Stomach (tissue), 9 donors: ENCODE results near the gene CPT1C. TPM values are rescaled to one million over a fixed set of nuclear protein-coding genes. Genes with fewer than 3 reads are reported as not detected.

Experiments
- DNase-seq, 2 donors: peaks; one replicate each; pipeline versions ENCODE4 v3.0.0 to v3.0.0-alpha.2; 2013 to 2019
- H3K27ac ChIP-seq, 5 donors: fragments of 200-600 bp in 4 of 5; sonication (generic) in 4 of 5; one replicate each; pipeline ENCODE4 v1.5.1; 2013 to 2019; ENCODE audit warnings: mild to moderate bottlenecking in 1 of 5, moderate library complexity in 1 of 5
- H3K27me3 ChIP-seq, 3 donors: fragments of 200-600 bp; sonication (generic); one replicate each; pipeline ENCODE4 v1.5.1; 2017 to 2019; ENCODE audit warnings: mixed run types in 1 of 3
- H3K36me3 ChIP-seq, 4 donors: fragments of 200-600 bp; sonication (generic); 1 replicate in 3 of 4; 2 replicates in 1 of 4; pipeline ENCODE4 v1.5.1; 2016 to 2019
- H3K4me1 ChIP-seq, 4 donors: fragments of 200-600 bp; sonication (generic); one replicate each; pipeline ENCODE4 v1.5.1; 2016 to 2019
- H3K4me3 ChIP-seq, 4 donors: fragments of 200-600 bp; sonication (generic) in 3 of 4; one replicate each; pipeline ENCODE4 v1.5.1; 2016 to 2019; ENCODE audit warnings: mild to moderate bottlenecking in 1 of 4
- H3K9me3 ChIP-seq, 4 donors: fragments of 200-600 bp; sonication (generic); one replicate each; pipeline ENCODE4 v1.5.1; 2016 to 2019
- EP300 ChIP-seq: sonication (generic); formaldehyde crosslinking; IDR thresholded peaks from one replicate; pipeline ENCODE4 v1.6.1; 2017; ENCODE audit warnings: antibody characterized with exemption
- POLR2A ChIP-seq, 4 donors: fragments of 450-650 bp; IDR thresholded peaks; one replicate each; pipeline ENCODE4 v1.6.1; 2016; ENCODE audit warnings: antibody characterized with exemption in 4 of 4, control low read depth in 2 of 4, mild to moderate bottlenecking in 1 of 4, moderate library complexity in 1 of 4
- POLR2AphosphoS5 ChIP-seq, 3 donors: sonication (generic); formaldehyde crosslinking; IDR thresholded peaks; one replicate each; pipeline ENCODE4 v1.6.1; 2016; ENCODE audit warnings: antibody characterized with exemption in 3 of 3
- WGBS, 5 donors: extraction: QIAGEN DNeasy Blood & Tissue Kit in 3 of 5; methylation state at CpG; one replicate each; pipeline versions ENCODE4 v1.1.5 to v1.1.7; 2013 to 2018; 5-methylcytosine and 5-hydroxymethylcytosine counted together
- intact Hi-C: fragments of 100-400 bp; cut with DNase I; formaldehyde crosslinking; loops from one replicate; pipeline ENCODE4 v1.15.1; 2023; ENCODE audit warnings: low total_unique reads
- polyA plus RNA-seq, 3 donors: library from polyadenylated mRNA; stranded (reverse); fragments of 200-250 nt; gene quantifications; one replicate each; pipeline ENCODE4 v1.2.3, GENCODE V29; 2013
- total RNA-seq, 5 donors: library from RNA; depleted of rRNA; stranded (reverse); fragments of >200 nt; gene quantifications; one replicate each; pipeline versions ENCODE4 v1.1.0 to v1.2.3, GENCODE V29; 2014 to 2016
- TF ChIP-seq, protein P1 (sequence below), 7 experiments: fragments of 450-650 bp in 4 of 7; fragments of 200-600 bp in 3 of 7; sonication (generic) in 3 of 7; IDR thresholded peaks; one replicate each; pipeline ENCODE4 v1.5.1; 2016 to 2019; ENCODE audit warnings: antibody characterized with exemption in 7 of 7, control low read depth in 2 of 7, mild to moderate bottlenecking in 1 of 7
- donor health status: healthy with polysubstance abuse.
- donor health status: Bipolar disorder and iron deficiency.
- donor health status: healthy.

CPT1C gene
- total and polyA plus RNA-seq, 8 donors = 1.8 to 35.6 (median 3.1) TPM; not detected in 2

DNA sequence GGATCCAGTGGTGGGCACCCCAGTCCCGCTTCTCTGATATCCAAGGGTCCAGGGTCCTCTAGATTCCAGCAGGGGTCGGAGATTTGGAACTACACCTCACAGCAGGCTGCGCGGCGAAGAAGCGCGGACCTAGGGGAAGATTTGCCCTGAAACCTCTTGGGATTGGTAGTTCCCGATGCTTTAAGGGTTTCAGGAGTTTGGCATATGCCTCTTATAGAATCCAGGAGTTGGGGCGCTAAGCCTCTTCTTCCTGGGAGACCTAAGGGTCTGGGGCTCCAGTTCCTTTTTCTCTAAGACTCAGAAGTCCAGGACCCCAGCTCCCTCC, 24.8 kb upstream of the CPT1C start:
- WGBS, 5 donors = 0 to 10% (median 1%) methylated on average over 8 to 9 of the region's 9 CpGs
- Histone ChIP-seq H3K9me3 (no peaks in the 10 kb centered on the region), H3K36me3 (peaks cover 20 to 48% (median 37%) of the 10 kb centered on the region in 4 donors), H3K4me3 (peak overlapping the region; percentile 69 to 88 (median 82)), H3K27ac (peak overlapping the region; percentile 15 to 96 (median 92)), H3K27me3 (no peaks in the 10 kb centered on the region), H3K4me1 (peaks cover 22 to 36% (median 31%) of the 10 kb centered on the region in 4 donors)
- DNase-seq = no peak
- no peak for TF ChIP-seq EP300
- no peak for TF ChIP-seq POLR2A (IDR thresholded peaks at IDR 0.05)
- TF ChIP-seq, protein P1, sequence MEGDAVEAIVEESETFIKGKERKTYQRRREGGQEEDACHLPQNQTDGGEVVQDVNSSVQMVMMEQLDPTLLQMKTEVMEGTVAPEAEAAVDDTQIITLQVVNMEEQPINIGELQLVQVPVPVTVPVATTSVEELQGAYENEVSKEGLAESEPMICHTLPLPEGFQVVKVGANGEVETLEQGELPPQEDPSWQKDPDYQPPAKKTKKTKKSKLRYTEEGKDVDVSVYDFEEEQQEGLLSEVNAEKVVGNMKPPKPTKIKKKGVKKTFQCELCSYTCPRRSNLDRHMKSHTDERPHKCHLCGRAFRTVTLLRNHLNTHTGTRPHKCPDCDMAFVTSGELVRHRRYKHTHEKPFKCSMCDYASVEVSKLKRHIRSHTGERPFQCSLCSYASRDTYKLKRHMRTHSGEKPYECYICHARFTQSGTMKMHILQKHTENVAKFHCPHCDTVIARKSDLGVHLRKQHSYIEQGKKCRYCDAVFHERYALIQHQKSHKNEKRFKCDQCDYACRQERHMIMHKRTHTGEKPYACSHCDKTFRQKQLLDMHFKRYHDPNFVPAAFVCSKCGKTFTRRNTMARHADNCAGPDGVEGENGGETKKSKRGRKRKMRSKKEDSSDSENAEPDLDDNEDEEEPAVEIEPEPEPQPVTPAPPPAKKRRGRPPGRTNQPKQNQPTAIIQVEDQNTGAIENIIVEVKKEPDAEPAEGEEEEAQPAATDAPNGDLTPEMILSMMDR (IDR thresholded peaks at IDR 0.05) = no peak
- no peak for TF ChIP-seq POLR2AphosphoS5 (IDR thresholded peaks at IDR 0.05)
- intact Hi-C loops = no loop called here

DNA sequence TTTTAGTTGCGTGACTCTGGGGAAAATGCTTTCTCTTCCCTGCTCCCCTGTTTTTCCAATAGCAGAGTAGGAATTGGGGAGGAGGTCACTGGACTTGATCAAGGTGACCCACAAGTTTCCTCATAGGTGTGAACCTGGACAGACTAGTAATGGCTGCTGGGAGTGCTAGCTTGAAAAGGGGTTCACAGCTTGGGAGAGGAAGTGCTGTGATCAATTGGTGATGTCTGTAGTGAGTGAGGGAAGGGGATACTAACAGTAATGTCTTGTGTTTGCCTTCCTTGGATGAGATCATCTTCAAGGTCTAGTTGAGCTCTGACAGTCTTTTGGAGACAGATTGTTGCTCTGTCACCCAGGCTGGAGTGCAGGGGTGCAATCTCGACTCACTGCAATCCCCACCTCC, 23.4 kb upstream of the CPT1C start:
- intact Hi-C loops = no loop called here
- Histone ChIP-seq H3K9me3 (no peaks in the 10 kb centered on the region), H3K4me3 (no peak overlapping the region), H3K27ac (no peak overlapping the region), H3K27me3 (no peaks in the 10 kb centered on the region), H3K4me1 (peaks cover 25 to 42% (median 40%) of the 10 kb centered on the region in 4 donors), H3K36me3 (peaks cover 6 to 34% (median 23%) of the 10 kb centered on the region in 4 donors)
- DNase-seq = no peak
- 78 to 96% (median 91%) methylated on average over 2 of the region's 2 CpGs for WGBS, 5 donors
- TF ChIP-seq, protein P1 (IDR thresholded peaks at IDR 0.05) = no peak
- TF ChIP-seq POLR2AphosphoS5 (IDR thresholded peaks at IDR 0.05) = no peak
- no peak for TF ChIP-seq POLR2A (IDR thresholded peaks at IDR 0.05)
- no peak for TF ChIP-seq EP300

DNA sequence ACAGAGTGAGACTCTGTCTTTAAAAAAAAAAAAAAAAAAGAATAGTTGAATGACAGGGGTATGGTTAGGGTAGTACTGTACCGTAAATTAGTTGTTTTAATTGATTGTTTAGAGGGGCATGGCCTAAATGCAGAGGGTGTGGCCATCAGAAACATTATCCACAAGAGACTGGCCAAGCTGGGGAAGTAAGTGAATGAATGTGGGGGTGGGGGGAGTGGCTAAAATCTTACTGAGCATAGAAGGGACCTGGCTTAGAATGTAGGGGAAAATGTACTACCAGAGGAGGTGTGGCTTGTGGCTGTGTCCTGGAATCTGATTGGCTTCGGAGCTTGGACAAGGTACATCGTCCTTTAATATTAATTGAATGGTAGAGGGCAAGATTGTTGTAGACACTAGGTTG, 21.4 kb upstream of the CPT1C start:
- TF ChIP-seq EP300 (no peak), POLR2AphosphoS5 (IDR thresholded peaks at IDR 0.05) (no peak)
- intact Hi-C loops = no loop called here
- 81 to 95% (median 91%) methylated on average over 3 of the region's 3 CpGs for WGBS, 5 donors

DNA sequence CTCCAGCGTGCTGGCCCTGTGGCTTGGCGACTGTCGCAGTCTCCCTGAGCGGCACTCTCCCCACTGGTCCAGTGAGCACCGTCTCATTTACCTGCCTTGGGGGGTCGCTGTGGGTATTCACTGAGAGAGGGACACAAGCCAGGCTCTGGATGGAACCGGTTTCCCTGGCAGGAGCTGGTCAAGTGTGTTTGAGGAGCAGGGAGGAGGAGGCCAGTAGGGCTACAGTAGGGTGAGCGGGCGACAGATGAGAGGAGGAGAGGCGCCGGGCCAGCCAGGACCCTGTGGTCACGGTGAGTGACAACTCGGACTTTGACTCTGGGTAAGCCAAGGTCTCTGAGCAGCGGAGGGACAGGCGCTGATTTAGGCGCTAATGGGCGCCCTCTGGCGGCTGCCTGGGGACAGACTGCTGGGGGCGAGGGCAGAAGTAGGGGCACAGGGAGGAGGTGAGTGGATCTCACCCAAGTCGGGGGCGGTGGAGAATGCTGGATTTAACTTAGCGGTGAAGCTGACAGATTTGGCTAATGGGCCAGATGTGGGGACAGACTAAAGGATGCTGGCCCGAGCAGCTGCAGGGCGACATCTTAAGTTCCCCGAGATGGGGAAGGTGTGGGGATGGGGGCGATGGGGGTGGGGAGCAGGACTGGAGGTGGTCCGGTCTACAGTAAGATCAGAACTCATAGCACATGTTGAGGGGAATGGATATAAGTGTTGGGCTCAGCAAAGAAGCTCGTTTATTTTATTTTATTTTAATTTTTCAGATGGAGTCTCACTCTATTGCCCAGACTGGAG, 18.6 kb upstream of the CPT1C start:
- H3K4me3 ChIP-seq = no peak overlapping the region
- no peaks in the 10 kb centered on the region for H3K9me3 ChIP-seq
- intact Hi-C loops = no loop called here
- TF ChIP-seq POLR2AphosphoS5 (IDR thresholded peaks at IDR 0.05) (peak in 1 of 3 donors; percentile 46), POLR2A (IDR thresholded peaks at IDR 0.05) (no peak), EP300 (no peak)
- TF ChIP-seq, protein P1 (IDR thresholded peaks at IDR 0.05) = peak in 5 of 7 experiments; percentile 86 to 92 (median 90)
- DNase-seq = peak; percentile 81 to 90
- 20 to 32% (median 24%) methylated on average over 22 to 28 of the region's 28 CpGs for WGBS, 5 donors
- peak overlapping the region; percentile 21 to 77 (median 56) for H3K27ac ChIP-seq
- H3K36me3 ChIP-seq = peaks cover 0 to 25% (median 14%) of the 10 kb centered on the region in 4 donors
- no peaks in the 10 kb centered on the region for H3K27me3 ChIP-seq
- peaks cover 9 to 27% (median 21%) of the 10 kb centered on the region in 4 donors for H3K4me1 ChIP-seq

More for the DNA sequence above, 21.4 kb upstream of the CPT1C start:
- Histone ChIP-seq H3K27ac (no peak overlapping the region), H3K36me3 (peaks cover 0 to 26% (median 14%) of the 10 kb centered on the region in 4 donors), H3K27me3 (no peaks in the 10 kb centered on the region), H3K9me3 (no peaks in the 10 kb centered on the region), H3K4me3 (no peak overlapping the region), H3K4me1 (peaks cover 12 to 28% (median 27%) of the 10 kb centered on the region in 4 donors)
- DNase-seq = no peak
